Mononuclear cell (primary cell): ENCODE data around the gene TRAK1. TPM values are rescaled to one million over a fixed set of nuclear protein-coding genes. Genes with fewer than 3 reads are reported as not detected.

Experiments
- H3K27me3 ChIP-seq: 2 replicates; pipeline ENCODE4 v1.6.0; 2011; ENCODE audit warnings: low read length, control low read depth; ENCODE audit not compliant: insufficient read depth
- H3K4me1 ChIP-seq: 2 replicates; pipeline ENCODE4 v1.5.1; 2011; ENCODE audit warnings: mild to moderate bottlenecking, low read length, control low read depth; ENCODE audit not compliant: insufficient read depth
- H3K4me3 ChIP-seq: 2 replicates; pipeline ENCODE4 v1.5.1; 2011; ENCODE audit warnings: mild to moderate bottlenecking, low read length, moderate library complexity
- H3K9me3 ChIP-seq: 2 replicates; pipeline ENCODE4 v1.5.1; 2011; ENCODE audit warnings: low read depth, mild to moderate bottlenecking, control low read depth, low read length
- total RNA-seq: library from RNA; depleted of rRNA; stranded (reverse); fragments of >200 nt; gene quantifications from one replicate; pipeline ENCODE4 v1.2.3, GENCODE V29; 2012

The TRAK1 gene
- total RNA-seq, 1 donor: 26.3 TPM

DNA sequence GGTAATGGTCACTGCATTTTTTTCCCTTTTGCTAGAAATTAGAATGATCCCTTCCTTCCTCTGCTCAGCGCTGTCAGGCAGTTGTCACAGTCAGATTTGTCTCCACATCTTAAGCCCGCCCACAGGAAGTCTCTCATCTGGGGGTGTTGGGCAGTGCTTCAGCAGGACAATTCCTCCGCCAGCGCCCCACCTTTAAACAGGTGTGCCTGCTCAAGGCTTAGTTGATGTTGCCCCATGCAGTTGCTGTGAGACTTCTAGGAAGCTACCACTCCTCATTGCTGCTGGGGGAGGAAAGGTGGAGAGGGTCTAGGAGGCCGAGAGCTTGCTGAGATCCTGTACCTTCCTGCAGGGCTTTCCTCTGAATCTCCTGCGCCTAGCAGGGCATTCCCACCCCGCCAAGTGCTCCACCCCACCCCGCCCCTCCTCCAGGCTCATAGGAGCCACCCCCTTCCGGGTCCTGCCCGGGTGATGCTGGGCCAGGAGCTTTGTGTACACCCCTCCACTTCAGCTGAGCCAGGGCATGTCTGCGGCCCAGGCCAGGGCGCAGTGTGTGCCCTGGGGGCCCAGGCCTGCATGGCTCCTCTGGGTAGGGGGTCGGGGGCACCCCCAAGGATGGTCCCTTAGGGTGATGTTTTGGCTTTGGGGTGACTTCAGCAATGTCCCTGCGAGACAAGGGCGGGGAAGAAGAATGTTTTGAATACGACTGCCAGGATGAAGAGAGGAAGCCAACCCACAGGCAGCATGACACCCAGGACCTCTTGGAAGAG is 68.7 kb downstream of the TRAK1 start:
- Histone ChIP-seq H3K9me3 (no peaks in the 10 kb centered on the region), H3K27me3 (no peaks in the 10 kb centered on the region), H3K4me3 (no peak overlapping the region), H3K4me1 (peaks cover 32% of the 10 kb centered on the region)

DNA sequence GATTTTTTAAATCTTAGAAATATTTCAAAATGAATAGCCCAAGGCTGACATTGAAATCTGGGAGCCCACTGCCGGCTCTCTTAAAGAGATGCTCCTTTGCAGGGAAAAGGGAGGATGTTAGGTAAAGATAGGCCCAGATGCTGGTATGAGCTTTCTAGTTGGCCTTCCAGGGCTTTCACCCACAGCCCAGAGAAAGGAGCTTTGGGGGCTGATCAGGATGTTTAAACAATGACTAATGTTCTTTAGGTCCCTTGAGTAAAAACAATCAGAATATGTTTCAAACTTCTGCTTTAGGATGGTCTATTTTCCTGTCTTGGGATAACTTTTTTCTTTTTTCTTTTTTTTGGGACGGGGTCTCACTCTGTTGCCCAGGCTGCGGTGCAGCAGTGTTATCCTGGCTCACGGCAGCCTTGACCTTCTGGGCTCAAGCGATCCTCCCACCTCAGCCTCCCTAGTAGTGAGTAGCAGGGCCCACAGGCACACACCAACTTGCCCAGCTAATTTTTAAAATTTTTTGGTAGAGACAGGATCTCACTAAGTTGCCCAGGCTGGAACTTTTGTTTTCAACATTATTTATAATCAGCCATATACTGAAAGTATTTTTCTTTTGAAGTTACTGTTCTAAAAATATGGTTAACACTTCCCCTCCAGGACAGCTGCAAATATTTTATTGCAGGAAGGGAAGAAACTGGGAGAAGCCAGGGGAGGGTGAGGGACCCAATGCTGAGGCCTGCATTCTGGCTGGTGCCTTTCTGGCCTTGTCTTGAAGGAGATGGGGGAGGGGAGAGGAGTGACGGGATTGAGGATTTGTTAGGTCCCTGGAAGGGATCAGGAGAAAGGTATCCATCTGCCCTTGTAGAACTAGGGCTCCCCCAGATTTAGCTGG is 70.1 kb downstream of the TRAK1 start:
- Histone ChIP-seq H3K27me3 (no peaks in the 10 kb centered on the region), H3K4me3 (no peak overlapping the region), H3K9me3 (no peaks in the 10 kb centered on the region), H3K4me1 (peaks cover 38% of the 10 kb centered on the region)

DNA sequence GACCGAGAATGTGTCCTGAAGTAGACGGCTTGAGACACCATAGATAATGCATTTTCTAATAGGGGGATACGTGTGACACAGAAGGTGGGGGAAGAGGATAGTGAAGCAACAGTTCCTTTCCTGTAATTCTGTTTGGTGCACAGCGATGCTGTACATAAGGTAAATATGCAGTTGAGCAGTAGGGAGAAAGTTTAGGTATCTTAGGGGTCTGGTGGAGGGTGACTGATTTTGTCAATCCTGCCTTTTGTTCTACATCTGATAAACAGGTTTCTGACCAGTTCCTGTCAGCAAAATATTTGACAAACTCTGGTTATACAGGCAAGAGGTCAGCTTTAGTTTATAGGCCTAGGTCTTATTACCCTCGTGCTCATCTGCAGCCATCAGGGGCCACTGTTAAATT is 71.3 kb downstream of the TRAK1 start:
- Histone ChIP-seq H3K4me3 (no peak overlapping the region), H3K4me1 (peaks cover 38% of the 10 kb centered on the region), H3K9me3 (no peaks in the 10 kb centered on the region), H3K27me3 (no peaks in the 10 kb centered on the region)

DNA sequence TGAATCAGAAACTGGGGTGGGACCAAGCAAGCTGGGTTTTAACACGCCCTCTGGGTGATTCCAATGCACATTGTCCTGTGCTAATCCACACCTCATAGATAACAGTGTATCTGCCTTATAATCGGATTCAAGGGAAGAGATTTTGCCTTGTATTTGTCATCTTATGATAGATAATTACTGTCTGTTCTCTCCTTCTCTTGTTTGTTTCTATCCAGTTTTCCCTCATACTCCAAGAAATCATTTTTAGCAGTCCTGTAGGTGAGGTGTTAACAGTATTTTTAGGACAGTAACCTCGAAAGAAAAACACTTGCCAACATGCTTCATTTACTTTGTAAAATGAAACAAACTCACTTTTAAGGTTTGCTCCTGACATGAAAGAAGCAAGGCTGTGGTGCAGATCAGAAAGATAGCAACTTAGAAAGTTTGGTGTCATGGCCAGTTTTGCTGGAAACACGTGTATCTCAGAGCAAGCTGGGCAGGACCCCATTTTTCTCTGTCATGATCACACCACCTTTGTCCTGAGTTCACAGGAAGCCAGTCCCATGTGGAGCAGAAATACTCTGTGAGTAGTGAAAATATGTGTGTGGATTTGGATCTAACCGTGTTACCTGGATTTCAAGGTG is 72.6 kb downstream of the TRAK1 start:
- H3K4me3 ChIP-seq: no peak overlapping the region
- H3K9me3 ChIP-seq: no peaks in the 10 kb centered on the region
- peaks cover 38% of the 10 kb centered on the region for H3K4me1 ChIP-seq
- no peaks in the 10 kb centered on the region for H3K27me3 ChIP-seq

DNA sequence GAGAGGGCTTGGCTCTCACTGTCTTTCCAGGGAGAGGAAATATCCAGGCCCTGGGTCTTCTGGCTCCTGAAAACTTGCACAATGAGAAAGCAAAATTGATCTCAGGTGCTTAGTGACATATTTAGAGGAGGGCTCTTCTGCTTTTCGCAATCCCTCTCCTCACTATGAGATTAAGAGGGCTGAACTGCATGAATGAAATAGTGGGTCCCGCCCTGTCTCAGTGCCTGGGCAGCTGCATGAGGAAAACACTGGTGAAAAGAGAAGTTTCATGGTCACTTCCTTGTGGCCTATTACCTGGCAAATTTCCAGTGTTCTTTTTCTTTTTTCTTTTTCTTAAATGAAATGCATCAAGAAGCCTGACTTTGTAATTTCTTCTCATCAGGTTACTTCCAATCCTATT is 73.5 kb downstream of the TRAK1 start:
- no peak overlapping the region for H3K4me3 ChIP-seq
- no peaks in the 10 kb centered on the region for H3K9me3 ChIP-seq

DNA sequence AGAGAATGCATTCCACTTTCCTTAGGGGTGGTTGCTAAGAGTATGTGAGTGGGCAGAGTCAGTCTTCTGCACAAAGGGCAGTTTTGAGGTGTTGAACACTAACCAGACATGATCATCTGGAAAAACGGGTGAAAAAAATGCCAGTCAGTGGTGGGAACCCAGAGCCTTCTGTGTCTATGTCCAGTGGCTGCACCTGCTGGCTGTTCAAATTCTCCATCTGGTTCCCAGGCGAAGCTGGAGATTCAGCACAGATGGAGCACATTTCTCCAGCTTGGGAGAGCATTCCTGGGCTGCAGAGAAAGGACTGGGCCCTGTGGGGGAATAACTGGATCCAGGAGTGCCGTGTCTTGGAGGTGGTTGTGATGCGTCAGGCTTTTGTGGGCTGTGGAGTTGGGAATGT is 74.1 kb downstream of the TRAK1 start:
- Histone ChIP-seq H3K4me1 (peaks cover 30% of the 10 kb centered on the region), H3K27me3 (no peaks in the 10 kb centered on the region), H3K4me3 (no peak overlapping the region), H3K9me3 (no peaks in the 10 kb centered on the region)

More for the DNA sequence above, 73.5 kb downstream of the TRAK1 start:
- Histone ChIP-seq H3K27me3 (no peaks in the 10 kb centered on the region), H3K4me1 (peaks cover 32% of the 10 kb centered on the region)

DNA sequence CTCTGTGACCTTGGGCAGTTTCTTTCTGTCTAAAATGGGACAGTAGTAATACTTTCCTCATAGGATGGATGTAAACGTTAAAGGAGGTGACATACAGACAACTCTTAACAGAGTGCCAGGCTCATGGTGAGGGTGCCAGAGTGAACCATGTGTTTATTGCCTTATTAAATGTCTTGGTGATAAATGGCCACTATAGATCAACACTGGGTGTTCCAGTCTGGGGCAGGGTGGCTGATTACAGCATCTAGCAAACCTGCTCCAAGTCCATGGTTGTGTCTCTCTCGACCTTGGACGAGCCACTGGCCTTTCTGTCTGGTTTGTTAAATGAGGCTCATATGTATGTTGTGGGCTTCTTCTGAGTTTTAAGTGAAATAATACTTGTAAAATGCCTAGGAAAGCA is 75.1 kb downstream of the TRAK1 start:
- H3K4me3 ChIP-seq: no peak overlapping the region
- H3K9me3 ChIP-seq: no peaks in the 10 kb centered on the region
- H3K4me1 ChIP-seq: peaks cover 24% of the 10 kb centered on the region
- H3K27me3 ChIP-seq: no peaks in the 10 kb centered on the region

DNA sequence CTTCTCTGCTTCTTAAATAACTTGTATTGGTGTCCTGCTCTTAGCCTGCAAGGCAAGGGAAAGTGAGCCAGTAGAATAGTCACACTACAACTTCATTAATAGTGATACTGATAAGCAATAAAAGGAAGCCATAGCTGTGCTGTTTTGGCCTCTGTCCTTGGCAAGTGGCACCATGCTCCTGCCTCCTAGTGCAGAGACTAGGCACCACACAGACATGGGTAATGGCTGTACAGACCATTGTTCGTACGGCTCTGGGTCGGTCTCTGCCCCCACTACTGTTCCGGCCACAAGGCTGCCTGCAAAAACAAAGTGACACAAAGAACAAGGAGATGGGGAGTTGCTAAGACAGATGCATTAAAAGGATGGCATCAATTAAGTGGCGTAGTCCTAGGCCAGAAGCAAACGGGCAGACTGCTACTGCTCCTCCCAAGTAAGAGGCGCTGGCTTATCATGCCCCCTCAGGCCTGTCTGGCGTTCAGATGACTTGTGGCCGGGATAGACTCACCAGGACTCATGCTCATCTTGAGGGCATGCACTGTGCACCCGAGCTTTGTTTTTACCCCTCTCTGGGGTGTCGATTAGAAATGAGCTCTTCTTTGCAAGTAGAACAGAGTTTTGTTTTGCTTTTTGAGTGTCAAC is 75.6 kb downstream of the TRAK1 start:
- Histone ChIP-seq H3K9me3 (no peaks in the 10 kb centered on the region), H3K27me3 (no peaks in the 10 kb centered on the region), H3K4me3 (no peak overlapping the region), H3K4me1 (peaks cover 27% of the 10 kb centered on the region)

DNA sequence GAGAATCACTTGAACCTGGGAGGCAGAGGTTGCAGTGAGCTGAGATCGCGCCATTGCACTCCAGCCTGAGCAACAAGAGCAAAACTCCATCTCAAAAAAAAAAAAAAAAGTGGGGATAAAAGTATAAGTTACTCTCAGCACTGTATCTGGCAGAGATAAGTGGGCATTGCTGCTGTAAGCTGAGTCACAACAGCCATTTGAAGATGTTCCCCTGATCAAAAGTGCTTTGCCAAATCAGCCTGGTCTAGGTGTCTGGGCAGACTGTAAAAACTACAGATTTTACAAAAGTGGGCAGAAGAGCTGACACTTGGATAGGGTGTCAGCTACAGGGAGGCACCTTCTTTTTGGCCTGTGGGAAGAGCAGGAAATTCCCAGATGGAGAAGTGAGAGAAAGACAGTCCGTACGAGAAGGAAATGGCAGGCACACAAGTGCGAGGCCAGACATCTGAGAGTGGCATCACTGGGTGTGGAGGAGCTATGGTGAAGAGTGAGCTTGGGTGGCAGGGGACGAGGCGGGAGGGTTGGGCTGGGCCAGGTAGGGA is 78.5 kb downstream of the TRAK1 start:
- H3K4me1 ChIP-seq: peaks cover 39% of the 10 kb centered on the region

DNA sequence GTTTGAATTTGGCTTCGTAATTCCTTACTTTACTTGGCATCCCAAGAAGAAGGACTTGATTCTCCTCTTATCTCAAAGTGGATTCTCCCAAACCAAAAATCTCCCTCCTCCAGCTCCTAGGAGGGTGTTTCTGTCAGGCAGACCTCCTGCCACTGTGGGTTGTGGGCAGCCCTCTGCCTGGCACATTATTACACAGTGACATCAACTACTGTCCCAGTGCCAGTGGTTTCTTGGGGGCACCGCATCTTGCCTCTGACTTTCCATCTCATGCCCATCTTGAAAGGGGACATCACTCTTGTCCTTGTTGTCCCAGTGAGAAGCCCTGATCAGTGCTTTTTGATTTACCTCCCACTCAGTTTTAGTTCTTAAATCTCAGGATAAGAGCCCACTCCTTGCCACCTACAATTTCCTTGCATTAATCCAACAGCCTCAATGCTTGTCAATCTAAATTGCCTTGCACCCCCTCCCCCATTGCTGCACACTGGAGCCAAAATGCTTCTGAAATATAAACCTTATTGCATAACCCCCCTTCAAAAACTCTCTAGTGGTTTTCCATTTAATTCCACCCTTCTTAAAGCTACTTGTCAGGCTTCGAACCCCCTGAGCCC is 81.0 kb downstream of the TRAK1 start:
- Histone ChIP-seq H3K4me3 (no peak overlapping the region), H3K27me3 (no peaks in the 10 kb centered on the region), H3K4me1 (peaks cover 34% of the 10 kb centered on the region), H3K9me3 (no peaks in the 10 kb centered on the region)

More for the DNA sequence above, 78.5 kb downstream of the TRAK1 start:
- Histone ChIP-seq H3K4me3 (no peak overlapping the region), H3K9me3 (no peaks in the 10 kb centered on the region), H3K27me3 (no peaks in the 10 kb centered on the region)

DNA sequence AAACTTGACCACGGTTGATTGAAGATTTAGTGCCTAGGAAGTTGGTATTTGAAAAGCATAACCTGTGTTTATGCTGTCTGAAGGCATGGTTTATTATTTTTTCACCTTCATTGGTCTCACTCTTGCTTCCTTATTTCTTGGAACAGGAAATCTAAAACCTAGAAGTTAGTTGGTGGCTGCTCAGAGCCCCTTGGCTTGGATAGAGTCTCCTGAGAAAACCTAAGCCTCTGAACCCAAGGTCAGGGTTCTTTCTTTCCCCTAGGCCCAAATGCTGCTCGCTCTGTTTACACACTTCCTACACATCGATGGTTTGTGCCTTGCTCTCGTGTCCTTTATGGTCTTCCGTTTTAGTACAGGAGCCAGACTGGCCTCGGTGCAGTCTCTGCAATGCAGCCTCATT is 82.2 kb downstream of the TRAK1 start:
- Histone ChIP-seq H3K4me1 (peaks cover 34% of the 10 kb centered on the region), H3K4me3 (no peak overlapping the region), H3K9me3 (no peaks in the 10 kb centered on the region), H3K27me3 (no peaks in the 10 kb centered on the region)

DNA sequence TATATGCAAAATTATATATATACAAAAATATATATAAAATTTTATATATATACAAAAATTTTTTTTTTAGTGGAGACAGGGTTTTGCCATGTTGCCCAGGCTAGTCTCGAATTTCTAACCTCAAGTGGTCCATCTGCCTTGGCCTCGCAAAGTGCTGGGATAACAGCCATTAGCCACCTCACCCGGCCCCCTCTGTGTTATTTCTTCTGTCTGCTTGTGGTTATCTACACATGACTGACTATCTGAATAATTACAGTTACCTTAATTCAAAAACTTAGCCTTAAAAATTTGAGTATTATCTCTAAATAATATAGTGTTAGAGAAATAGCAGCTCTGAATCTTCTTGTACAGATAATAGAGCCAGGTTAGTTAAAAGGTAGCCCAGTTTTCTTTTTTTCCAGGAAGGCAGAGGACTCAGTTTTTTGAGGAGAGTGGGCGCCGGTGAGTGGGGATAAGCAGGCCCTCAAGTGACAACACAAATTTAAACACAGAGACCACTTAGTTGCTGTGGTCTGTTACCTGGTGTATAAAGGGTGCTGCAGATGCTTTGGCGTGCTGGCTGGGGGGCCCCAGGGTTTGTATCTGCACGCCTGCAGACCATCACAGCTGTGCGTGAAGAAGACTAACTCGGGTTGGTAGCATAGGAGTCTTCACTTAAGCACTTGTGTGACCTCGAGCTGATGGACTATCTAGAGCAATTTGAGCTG is 83.7 kb downstream of the TRAK1 start:
- Histone ChIP-seq H3K9me3 (no peaks in the 10 kb centered on the region), H3K27me3 (no peaks in the 10 kb centered on the region), H3K4me3 (no peak overlapping the region), H3K4me1 (peaks cover 31% of the 10 kb centered on the region)

DNA sequence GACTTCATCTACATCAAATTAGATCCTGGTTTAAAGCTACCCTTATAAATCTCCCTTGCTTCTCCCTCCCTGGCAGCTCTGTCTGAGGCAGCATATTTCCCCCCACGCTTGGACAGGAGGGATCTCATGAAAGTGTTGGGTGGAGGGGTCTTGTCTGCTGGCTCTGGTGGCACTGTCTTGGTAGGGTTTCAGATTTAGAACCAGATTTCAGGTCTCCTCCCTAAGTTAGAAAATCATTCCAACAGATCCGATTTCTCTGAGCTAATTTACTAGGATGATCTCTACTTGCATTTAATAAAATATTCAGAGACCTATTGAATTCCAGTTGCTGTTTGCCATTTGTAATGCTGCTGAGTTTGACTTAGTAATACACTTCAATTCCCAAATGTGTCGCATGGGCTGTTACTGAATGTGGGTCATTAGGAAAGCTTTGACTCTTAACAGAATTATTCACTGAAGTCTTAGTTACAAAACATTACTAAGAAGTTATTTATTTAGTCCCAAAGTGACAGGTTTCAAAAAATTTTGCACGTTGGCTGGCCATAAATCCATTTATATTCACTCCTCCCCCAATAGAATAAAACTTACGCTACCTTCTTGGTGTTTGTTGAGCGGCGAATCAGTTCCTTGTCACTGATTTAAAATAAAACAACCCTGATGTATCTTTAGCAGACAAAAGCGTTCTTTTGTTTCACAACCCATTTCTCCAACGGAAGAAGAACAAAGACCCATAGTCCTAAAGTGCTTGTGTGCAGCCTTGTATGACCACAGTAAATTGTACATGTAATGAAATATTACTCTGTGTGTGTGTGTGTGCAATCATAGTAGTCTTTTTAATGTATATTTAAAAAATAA is 84.5 kb downstream of the TRAK1 start:
- Histone ChIP-seq H3K27me3 (no peaks in the 10 kb centered on the region), H3K9me3 (no peaks in the 10 kb centered on the region), H3K4me1 (peaks cover 29% of the 10 kb centered on the region), H3K4me3 (no peak overlapping the region)
